Prostate gland (tissue), 2 donors: ENCODE results near the gene KLF11.

Source experiments
- CTCF ChIP-seq, 4 experiments: fragments of 200-600 bp in 2 of 4; fragments of 450-650 bp in 2 of 4; sonication (generic) in 2 of 4; IDR thresholded peaks; 1 replicate in 3 of 4; 2 replicates in 1 of 4; pipeline ENCODE4 v1.5.1; 2016 to 2019; ENCODE audit warnings: antibody characterized with exemption in 4 of 4, mild to moderate bottlenecking in 2 of 4, moderate library complexity in 2 of 4
- POLR2A ChIP-seq: fragments of 450-650 bp; IDR thresholded peaks from one replicate; pipeline ENCODE4 v1.6.1; 2016; ENCODE audit warnings: antibody characterized with exemption, mild to moderate bottlenecking

GRCh38 chr2:9997936-9998335, 45.4 kb upstream of the KLF11 start:
- no peak for TF ChIP-seq POLR2A
- TF ChIP-seq CTCF (IDR thresholded peaks at IDR 0.05), result no peak
